Uterus (tissue), 4 donors: ENCODE data around the gene PDGFB. TPM values are rescaled to one million over a fixed set of nuclear protein-coding genes. Genes with fewer than 3 reads are reported as not detected.

Experiments used
- DNase-seq, 2 donors: peaks; one replicate each; pipeline ENCODE4 v3.0.0-alpha.2; 2019 to 2020
- H3K27ac ChIP-seq, 2 donors: fragments of 200-600 bp; sonication (generic); 1 replicate in 1 of 2; 2 replicates in 1 of 2; pipeline ENCODE4 v1.5.1; 2016 to 2018
- H3K27me3 ChIP-seq, 2 donors: fragments of 200-600 bp; sonication (generic); one replicate each; pipeline ENCODE4 v1.5.1; 2018 to 2019; ENCODE audit warnings: control low read depth in 1 of 2
- H3K36me3 ChIP-seq, 2 donors: fragments of 200-600 bp; sonication (generic); one replicate each; pipeline ENCODE4 v1.5.1; 2019; ENCODE audit warnings: control low read depth in 1 of 2
- H3K4me1 ChIP-seq, 2 donors: fragments of 200-600 bp; sonication (generic); one replicate each; pipeline ENCODE4 v1.5.1; 2018 to 2019; ENCODE audit warnings: control low read depth in 1 of 2
- H3K4me3 ChIP-seq, 2 donors: fragments of 200-600 bp; sonication (generic); 1 replicate in 1 of 2; 2 replicates in 1 of 2; pipeline ENCODE4 v1.5.1; 2018 to 2019; ENCODE audit warnings: mild to moderate bottlenecking in 1 of 2
- H3K9me3 ChIP-seq, 2 donors: fragments of 200-600 bp; sonication (generic); one replicate each; pipeline ENCODE4 v1.5.1; 2019; ENCODE audit warnings: control low read depth in 1 of 2
- CTCF ChIP-seq, 4 experiments: fragments of 200-600 bp in 2 of 4; fragments of 450-650 bp in 2 of 4; sonication (generic) in 2 of 4; IDR thresholded peaks; one replicate each; pipeline ENCODE4 v1.5.1; 2016 to 2019; ENCODE audit warnings: antibody characterized with exemption in 4 of 4, mild to moderate bottlenecking in 2 of 4, moderate library complexity in 1 of 4
- POLR2A ChIP-seq, 2 donors: fragments of 450-650 bp; IDR thresholded peaks; one replicate each; pipeline ENCODE4 v1.6.1; 2016; ENCODE audit warnings: antibody characterized with exemption in 2 of 2, mild to moderate bottlenecking in 1 of 2, moderate library complexity in 1 of 2
- intact Hi-C: fragments of 100-400 bp; cut with DNase I; formaldehyde crosslinking; loops from one replicate; pipeline ENCODE4 v1.15.1; 2023; ENCODE audit warnings: low total_unique reads
- total RNA-seq, 4 donors: library from RNA; depleted of rRNA in 3 of 4; stranded (reverse); fragments of >200 nt in 3 of 4; gene quantifications; one replicate each; pipeline versions ENCODE4 v1.1.0 to v1.2.4, GENCODE V29; 2014 to 2023
- donor health status: DM: yes; HTN: yes; CAD: no.

The PDGFB gene
- total RNA-seq, 4 donors from 2014 or later = 2.0 to 24.8 (median 5.6) TPM

DNA sequence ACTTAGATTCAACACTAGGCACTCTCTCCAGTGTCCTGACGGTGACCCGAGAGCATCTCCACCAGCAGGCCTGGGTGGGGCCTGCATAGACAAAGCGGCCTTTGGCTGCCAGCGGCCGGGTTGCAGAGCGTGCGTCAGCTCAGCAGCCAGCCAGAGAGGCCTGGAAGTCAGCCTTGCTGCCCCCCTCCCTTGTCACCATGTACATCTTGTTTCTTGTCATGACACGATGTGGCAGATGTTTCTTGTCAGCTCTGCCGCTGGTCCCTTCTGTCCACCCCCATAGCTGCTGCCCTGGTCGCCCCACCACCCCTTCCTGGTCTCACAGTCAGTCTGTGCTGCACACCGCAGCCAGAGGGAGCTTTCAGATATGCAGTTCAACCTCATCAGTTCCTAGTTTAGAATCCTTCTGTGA, 59.2 kb downstream of the PDGFB start:
- intact Hi-C loops = no loop called here
- TF ChIP-seq POLR2A (IDR thresholded peaks at IDR 0.05) = no peak
- TF ChIP-seq CTCF (IDR thresholded peaks at IDR 0.05) = peak; percentile 9 to 41 (median 16)
- H3K4me3 ChIP-seq = no peak overlapping the region
- H3K9me3 ChIP-seq = no peaks in the 10 kb centered on the region
- peak overlapping the region; percentile 42 to 55 for H3K27ac ChIP-seq
- H3K27me3 ChIP-seq = no peaks in the 10 kb centered on the region
- no peaks in the 10 kb centered on the region for H3K36me3 ChIP-seq
- no peaks in the 10 kb centered on the region for H3K4me1 ChIP-seq
- DNase-seq = peak in 1 of 2 donors; percentile 46

GRCh38 chr22:39184586-39185577, 59.9 kb downstream of the PDGFB start:
- H3K27ac ChIP-seq = peak overlapping the region; percentile 42 to 55
- no peaks in the 10 kb centered on the region for H3K36me3 ChIP-seq
- intact Hi-C loops = no loop called here
- no peaks in the 10 kb centered on the region for H3K4me1 ChIP-seq
- H3K27me3 ChIP-seq = no peaks in the 10 kb centered on the region
- no peak for DNase-seq
- H3K4me3 ChIP-seq = no peak overlapping the region
- TF ChIP-seq POLR2A (IDR thresholded peaks at IDR 0.05) (no peak), CTCF (IDR thresholded peaks at IDR 0.05) (no peak)
- H3K9me3 ChIP-seq = no peaks in the 10 kb centered on the region

GRCh38 chr22:39183991-39184585, 60.7 kb downstream of the PDGFB start:
- Histone ChIP-seq H3K36me3 (no peaks in the 10 kb centered on the region), H3K4me3 (no peak overlapping the region), H3K27me3 (no peaks in the 10 kb centered on the region), H3K9me3 (no peaks in the 10 kb centered on the region), H3K27ac (peak overlapping the region in 1 of 2 donors; percentile 42), H3K4me1 (no peaks in the 10 kb centered on the region)
- DNase-seq = no peak
- TF ChIP-seq POLR2A (IDR thresholded peaks at IDR 0.05) = no peak
- intact Hi-C loops = no loop called here

GRCh38 chr22:39182478-39183030, 62.2 kb downstream of the PDGFB start:
- H3K27ac ChIP-seq = no peak overlapping the region
- H3K9me3 ChIP-seq = no peaks in the 10 kb centered on the region
- no peaks in the 10 kb centered on the region for H3K36me3 ChIP-seq
- H3K27me3 ChIP-seq = no peaks in the 10 kb centered on the region
- intact Hi-C loops = no loop called here
- DNase-seq = no peak
- H3K4me3 ChIP-seq = no peak overlapping the region
- peaks cover 0 to 6% of the 10 kb centered on the region in 2 donors for H3K4me1 ChIP-seq
- TF ChIP-seq POLR2A (IDR thresholded peaks at IDR 0.05) (no peak), CTCF (IDR thresholded peaks at IDR 0.05) (no peak)

DNA sequence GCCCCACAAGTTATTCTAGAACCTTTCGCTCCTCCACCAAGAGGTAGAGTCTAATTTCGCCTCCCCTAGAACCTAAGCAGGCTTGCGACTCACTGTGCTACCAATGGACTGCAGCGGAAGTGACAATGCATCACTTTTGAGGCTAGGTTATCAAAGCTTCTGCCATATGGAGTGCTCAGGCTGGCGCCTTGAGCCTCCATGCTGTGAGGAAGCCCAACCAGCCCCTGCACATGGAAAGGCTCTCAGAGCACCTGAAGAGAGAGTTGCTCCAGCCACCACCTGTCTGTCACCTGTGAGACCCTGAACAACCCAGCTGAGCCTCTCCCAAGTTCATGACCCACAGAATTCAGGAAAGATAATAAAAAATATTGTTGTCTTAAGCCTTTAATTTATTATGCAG, 63.0 kb downstream of the PDGFB start:
- H3K27ac ChIP-seq = no peak overlapping the region
- intact Hi-C loops = no loop called here
- H3K9me3 ChIP-seq = no peaks in the 10 kb centered on the region
- H3K4me1 ChIP-seq = peaks cover 0 to 10% of the 10 kb centered on the region in 2 donors
- H3K4me3 ChIP-seq = no peak overlapping the region
- DNase-seq = no peak
- no peaks in the 10 kb centered on the region for H3K36me3 ChIP-seq
- no peaks in the 10 kb centered on the region for H3K27me3 ChIP-seq
- TF ChIP-seq CTCF (IDR thresholded peaks at IDR 0.05) = no peak
- no peak for TF ChIP-seq POLR2A (IDR thresholded peaks at IDR 0.05)
